ENCODE data around the gene GNAT3. TPM values are rescaled to one million over a fixed set of nuclear protein-coding genes. Genes with fewer than 3 reads are reported as not detected.

GNAT3 gene
- total and polyA plus RNA-seq, 2 experiments from 2014 or later = not detected

- no peaks in the 10 kb centered on the region for H3K27me3 ChIP-seq
- H3K4me2 ChIP-seq = no peak overlapping the region
- no peaks in the 10 kb centered on the region for H3K79me2 ChIP-seq
- no peak overlapping the region for H3K4me3 ChIP-seq
- H3K9me2 ChIP-seq (replicated peaks; ENCODE audit: insufficient read depth) = no peaks in the 10 kb centered on the region
- no peak overlapping the region for H3K27ac ChIP-seq
- no peak overlapping the region for H2AFZ ChIP-seq
- H4K20me1 ChIP-seq (ENCODE audit: insufficient read depth, poor library complexity, severe bottlenecking) = no peaks in the 10 kb centered on the region
- H3K9me3 ChIP-seq (ENCODE audit: low read depth) = no peaks in the 10 kb centered on the region
- 87% methylated on average over 2 of the region's 2 CpGs for WGBS (ENCODE audit: low lambda C conversion rate, missing lambda C conversion rate)
- DNase-seq (ENCODE audit: low spot score) = no peak
- TF ChIP-seq EZH2phosphoT487 (IDR thresholded peaks at IDR 0.05; ENCODE audit: low read depth, severe bottlenecking, unreplicated experiment) (no peak), CTCF (IDR thresholded peaks at IDR 0.05; ENCODE audit: poor library complexity) (no peak), EZH2 (IDR thresholded peaks at IDR 0.05; ENCODE audit: borderline replicate concordance) (no peak)
- H3K36me3 ChIP-seq (replicated peaks; ENCODE audit: insufficient read depth, low read depth) = no peaks in the 10 kb centered on the region
- no peaks in the 10 kb centered on the region for H3K4me1 ChIP-seq (ENCODE audit: insufficient read depth)
Measured at GRCh38 chr7:80411621-80412020, 100.2 kb downstream of the GNAT3 start.

GRCh38 chr7:80410081-80410480 is 101.8 kb downstream of the GNAT3 start:
- TF ChIP-seq CTCF (IDR thresholded peaks at IDR 0.05; ENCODE audit: poor library complexity) (no peak), EZH2 (IDR thresholded peaks at IDR 0.05; ENCODE audit: borderline replicate concordance) (no peak), EZH2phosphoT487 (IDR thresholded peaks at IDR 0.05; ENCODE audit: low read depth, severe bottlenecking, unreplicated experiment) (no peak)
- H3K4me1 ChIP-seq (ENCODE audit: insufficient read depth) = no peaks in the 10 kb centered on the region
- H3K4me3 ChIP-seq = no peak overlapping the region
- no peaks in the 10 kb centered on the region for H3K9me2 ChIP-seq (replicated peaks; ENCODE audit: insufficient read depth)
- no peaks in the 10 kb centered on the region for H3K9me3 ChIP-seq (ENCODE audit: low read depth)
- H3K4me2 ChIP-seq = no peak overlapping the region
- no peaks in the 10 kb centered on the region for H3K36me3 ChIP-seq (replicated peaks; ENCODE audit: insufficient read depth, low read depth)
- no peak for DNase-seq (ENCODE audit: low spot score)
- H2AFZ ChIP-seq = no peak overlapping the region
- no peak overlapping the region for H3K27ac ChIP-seq
- H4K20me1 ChIP-seq (ENCODE audit: insufficient read depth, poor library complexity, severe bottlenecking) = no peaks in the 10 kb centered on the region
- H3K27me3 ChIP-seq = no peaks in the 10 kb centered on the region
- H3K79me2 ChIP-seq = no peaks in the 10 kb centered on the region

Other genes with a start within 250 kb of the GNAT3 start
- gene CD36, start 126.6 kb upstream of the GNAT3 start, total RNA-seq = 16.3 and 22.6 TPM in 2 replicates
- 4.2 and 5.4 TPM in 2 replicates for gene CD36, start 126.6 kb upstream of the GNAT3 start, polyA plus RNA-seq